HepG2 (cell line): ENCODE data around the gene ATP5F1E. TPM values are rescaled to one million over a fixed set of nuclear protein-coding genes. Genes with fewer than 3 reads are reported as not detected.

Source experiments
- ATF4 ChIP-seq, 2 experiments: fragments of 450-650 bp in 1 of 2; sonication (generic) in 1 of 2; formaldehyde crosslinking; IDR thresholded peaks; 2 replicates each; pipeline versions ENCODE4 v1.5.0 to v1.8.0; 2020 to 2022; ENCODE audit warnings: mild to moderate bottlenecking in 1 of 2, missing genetic modification reagents in 1 of 2
- FOXJ3 ChIP-seq: sonication (generic); formaldehyde crosslinking; IDR thresholded peaks from 2 replicates; pipeline ENCODE4 v1.4.0; 2020; ENCODE audit warnings: missing genetic modification reagents, mild to moderate bottlenecking, borderline replicate concordance
- HNF4A ChIP-seq: sonication (generic); formaldehyde crosslinking; IDR thresholded peaks from 2 replicates; pipeline ENCODE4 v1.4.0; 2020; ENCODE audit warnings: missing genetic modification reagents
- HOMEZ ChIP-seq: IDR thresholded peaks from 2 replicates; pipeline ENCODE4 v1.6.1; 2016; ENCODE audit warnings: low read depth
- LBX2 ChIP-seq: sonication (generic); formaldehyde crosslinking; IDR thresholded peaks from 2 replicates; pipeline ENCODE4 v1.5.0; 2020; ENCODE audit warnings: missing genetic modification reagents, mild to moderate bottlenecking, borderline replicate concordance
- PITX1 ChIP-seq: sonication (generic); formaldehyde crosslinking; IDR thresholded peaks from 2 replicates; pipeline ENCODE4 v1.5.1; 2020; ENCODE audit warnings: mild to moderate bottlenecking, missing genetic modification reagents
- POLR2AphosphoS2 ChIP-seq: IDR thresholded peaks from 2 replicates; pipeline ENCODE4 v1.6.1; 2011; ENCODE audit warnings: low read depth, low read length, improper control_type of control experiment
- RAD51 ChIP-seq: fragments of 450-650 bp; IDR thresholded peaks from 2 replicates; pipeline ENCODE4 v1.6.1; 2016; ENCODE audit warnings: borderline replicate concordance
- RFX1 ChIP-seq: fragments of 450-650 bp; IDR thresholded peaks from 2 replicates; pipeline ENCODE4 v1.6.1; 2017
- SIN3A ChIP-seq: IDR thresholded peaks from 2 replicates; pipeline ENCODE4 v1.6.1; 2011; ENCODE audit warnings: low read depth, mild to moderate bottlenecking, control low read depth, low read length, borderline replicate concordance
- SPEN ChIP-seq: sonication (generic); formaldehyde crosslinking; IDR thresholded peaks from 2 replicates; pipeline ENCODE4 v1.5.1; 2020; ENCODE audit warnings: low read depth, mild to moderate bottlenecking, missing genetic modification reagents
- SUZ12 ChIP-seq: fragments of 150-350 bp; IDR thresholded peaks from 2 replicates; pipeline ENCODE4 v1.6.1; 2014; ENCODE audit warnings: low read depth, low read length
- TEF ChIP-seq: sonication (generic); formaldehyde crosslinking; IDR thresholded peaks from 2 replicates; pipeline ENCODE4 v1.5.0; 2020; ENCODE audit warnings: missing genetic modification reagents
- TFE3 ChIP-seq: IDR thresholded peaks from 2 replicates; pipeline ENCODE4 v1.6.1; 2016
- TSC22D2 ChIP-seq: sonication (generic); formaldehyde crosslinking; IDR thresholded peaks from 2 replicates; pipeline ENCODE4 v1.5.1; 2020; ENCODE audit warnings: missing genetic modification reagents, mild to moderate bottlenecking, borderline replicate concordance
- USF2 ChIP-seq, 2 experiments: sonication (generic) in 1 of 2; formaldehyde crosslinking in 1 of 2; IDR thresholded peaks; 2 replicates each; pipeline versions ENCODE4 v1.5.1 to v1.6.1; 2011 to 2020; ENCODE audit warnings: borderline replicate concordance in 1 of 2, low read depth in 1 of 2, low read length in 1 of 2, mild to moderate bottlenecking in 1 of 2, missing genetic modification reagents in 1 of 2, moderate library complexity in 1 of 2
- ZFP36L2 ChIP-seq: sonication (generic); formaldehyde crosslinking; IDR thresholded peaks from 2 replicates; pipeline ENCODE4 v1.4.0; 2020; ENCODE audit warnings: missing genetic modification reagents
- ZIK1 ChIP-seq: sonication (generic); formaldehyde crosslinking; IDR thresholded peaks from 2 replicates; pipeline ENCODE4 v1.5.0; 2020; ENCODE audit warnings: mild to moderate bottlenecking, low read depth, missing genetic modification reagents, borderline replicate concordance
- ZNF180 ChIP-seq: sonication (generic); formaldehyde crosslinking; IDR thresholded peaks from 2 replicates; pipeline ENCODE4 v1.4.0; 2020; ENCODE audit warnings: low read depth, missing genetic modification reagents, borderline replicate concordance
- ZNF253 ChIP-seq: sonication (generic); formaldehyde crosslinking; IDR thresholded peaks from 2 replicates; pipeline ENCODE4 v1.8.0; 2022; ENCODE audit warnings: mild to moderate bottlenecking, missing genetic modification reagents, borderline replicate concordance
- ZNF747 ChIP-seq: sonication (generic); formaldehyde crosslinking; IDR thresholded peaks from 2 replicates; pipeline ENCODE4 v1.8.1; 2023; ENCODE audit warnings: missing genetic modification reagents, mild to moderate bottlenecking, borderline replicate concordance
- polyA plus RNA-seq, 8 experiments: library from polyadenylated mRNA; depleted of rRNA in 3 of 8; stranded (reverse) in 7 of 8; unstranded in 1 of 8; fragments of >200 nt; fragmentation: Illumina TruSeq in 4 of 8; extraction: Trizol in 4 of 8; gene quantifications; 2 replicates each; pipeline versions ENCODE4 v1.2.1 to v1.2.3, GENCODE V29; 2011 to 2016; ENCODE audit warnings: low read depth in 4 of 8, missing spikeins in 1 of 8, mixed read lengths in 1 of 8; ENCODE audit not compliant: insufficient read depth in 1 of 8
- total RNA-seq, 5 experiments: library from RNA; depleted of rRNA; stranded (reverse); fragments of >200 nt; fragmentation: Illumina TruSeq; extraction: Trizol; gene quantifications; 2 replicates each; pipeline ENCODE4 v1.2.3, GENCODE V29; 2016; ENCODE audit warnings: low read depth in 1 of 5

Gene ATP5F1E
- total and polyA plus RNA-seq, 2 of the 13 experiments (the other 11 are each of a cell fraction or from before 2014, with no cell fraction given), result 121 to 134 TPM

GRCh38 chr20:59015812-59016711 lies 16.1 kb downstream of the ATP5F1E start (continued):
- TF ChIP-seq SIN3A (no peak), HNF4A (CRISPR knock-in tag) (peak; percentile 80), PITX1 (peak; percentile 99), FOXJ3 (peak; percentile 81), TEF (no peak), ZNF747 (CRISPR knock-in tag) (peak; percentile 68; the same call in 1 of the 2 replicates), TFE3 (CRISPR knock-in tag) (peak; percentile 58; the same call in 1 of the 2 replicates), RAD51 (no peak), SUZ12 (no peak), ZIK1 (CRISPR knock-in tag) (no peak; the same call in 1 of the 2 replicates), ZNF253 (CRISPR knock-in tag) (no peak), POLR2AphosphoS2 (no peak), SPEN (CRISPR knock-in tag) (no peak; the same call in 1 of the 2 replicates), HOMEZ (CRISPR knock-in tag) (peak; percentile 84), RFX1 (no peak), ZNF180 (CRISPR knock-in tag) (no peak), LBX2 (CRISPR knock-in tag) (peak; percentile 75; the same call in 1 of the 2 replicates), USF2 (IDR thresholded peaks at IDR 0.05; ENCODE audit: low read depth, low read length) (no peak), USF2 (CRISPR knock-in tag; IDR thresholded peaks at IDR 0.05; ENCODE audit: borderline replicate concordance) (no peak), ATF4 (CRISPR knock-in tag; IDR thresholded peaks at IDR 0.05) (no peak), ZFP36L2 (no peak), TSC22D2 (CRISPR knock-in tag) (peak; percentile 62; the same call in 1 of the 2 replicates)
